ENCODE results near the gene FGF12. TPM values are rescaled to one million over a fixed set of nuclear protein-coding genes. Genes with fewer than 3 reads are reported as not detected.

The FGF12 gene
- total RNA-seq, 1 donor from 2014 or later, result 7.0 TPM

GRCh38 chr3:192246847-192247559, 480.3 kb downstream of the FGF12 start:
- Histone ChIP-seq H3K79me2 (ENCODE audit: low read depth) (no peaks in the 10 kb centered on the region), H3K27me3 (no peaks in the 10 kb centered on the region), H3K9me3 (ENCODE audit: low read depth) (no peaks in the 10 kb centered on the region), H4K20me1 (ENCODE audit: low read depth) (no peaks in the 10 kb centered on the region), H3K4me2 (no peak overlapping the region), H3K4me1 (peaks cover 12% of the 10 kb centered on the region), H3K36me3 (no peaks in the 10 kb centered on the region), H3K27ac (no peak overlapping the region), H3K4me3 (no peak overlapping the region), H3K9ac (no peak overlapping the region), H2AFZ (replicated peaks) (no peak overlapping the region), H3F3A (ENCODE audit: low read depth) (no peaks in the 10 kb centered on the region)
- Mint-ChIP-seq H3K27me3 (ENCODE audit: insufficient read depth, low read depth) (no peaks in the 10 kb centered on the region), H3K9me3 (peaks cover 3% of the 10 kb centered on the region), H3K27ac (no peak overlapping the region), H3K4me1 (peaks cover 11% of the 10 kb centered on the region), H3K36me3 (peaks cover 4% of the 10 kb centered on the region), H3K4me3 (no peak overlapping the region)
- TF ChIP-seq, protein P1, sequence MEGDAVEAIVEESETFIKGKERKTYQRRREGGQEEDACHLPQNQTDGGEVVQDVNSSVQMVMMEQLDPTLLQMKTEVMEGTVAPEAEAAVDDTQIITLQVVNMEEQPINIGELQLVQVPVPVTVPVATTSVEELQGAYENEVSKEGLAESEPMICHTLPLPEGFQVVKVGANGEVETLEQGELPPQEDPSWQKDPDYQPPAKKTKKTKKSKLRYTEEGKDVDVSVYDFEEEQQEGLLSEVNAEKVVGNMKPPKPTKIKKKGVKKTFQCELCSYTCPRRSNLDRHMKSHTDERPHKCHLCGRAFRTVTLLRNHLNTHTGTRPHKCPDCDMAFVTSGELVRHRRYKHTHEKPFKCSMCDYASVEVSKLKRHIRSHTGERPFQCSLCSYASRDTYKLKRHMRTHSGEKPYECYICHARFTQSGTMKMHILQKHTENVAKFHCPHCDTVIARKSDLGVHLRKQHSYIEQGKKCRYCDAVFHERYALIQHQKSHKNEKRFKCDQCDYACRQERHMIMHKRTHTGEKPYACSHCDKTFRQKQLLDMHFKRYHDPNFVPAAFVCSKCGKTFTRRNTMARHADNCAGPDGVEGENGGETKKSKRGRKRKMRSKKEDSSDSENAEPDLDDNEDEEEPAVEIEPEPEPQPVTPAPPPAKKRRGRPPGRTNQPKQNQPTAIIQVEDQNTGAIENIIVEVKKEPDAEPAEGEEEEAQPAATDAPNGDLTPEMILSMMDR (IDR thresholded peaks at IDR 0.05), result no peak
- TF ChIP-seq EZH2 (IDR thresholded peaks at IDR 0.05), result no peak
- no peak for TF ChIP-seq EZH2phosphoT487 (IDR thresholded peaks at IDR 0.05)
- no peak for DNase-seq (ENCODE audit: low spot score)

DNA sequence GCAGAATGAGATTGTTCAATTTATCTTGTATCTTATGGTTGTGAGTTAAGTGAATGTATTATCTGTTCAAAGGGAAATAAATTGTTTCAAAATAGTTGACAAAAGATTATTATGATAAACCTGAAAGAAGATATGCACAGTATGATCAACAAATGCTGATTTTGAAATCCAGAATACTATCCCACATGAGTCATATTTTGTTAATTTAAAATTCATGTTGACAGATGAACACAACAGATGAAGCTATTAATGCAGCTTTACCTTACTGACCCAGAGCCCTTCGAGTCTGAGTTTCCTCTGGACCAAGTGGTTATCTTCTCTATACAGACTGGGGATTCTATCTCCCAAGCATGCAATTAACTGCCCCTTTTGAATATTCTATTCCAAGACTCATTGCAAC, 482.8 kb downstream of the FGF12 start:
- DNase-seq (ENCODE audit: low spot score), result no peak
- Histone ChIP-seq H4K20me1 (ENCODE audit: low read depth) (no peaks in the 10 kb centered on the region), H3K79me2 (ENCODE audit: low read depth) (no peaks in the 10 kb centered on the region), H2AFZ (replicated peaks) (no peak overlapping the region), H3K9ac (no peak overlapping the region), H3K9me3 (ENCODE audit: low read depth) (no peaks in the 10 kb centered on the region), H3K4me2 (no peak overlapping the region), H3K4me1 (peaks cover 6% of the 10 kb centered on the region), H3K27ac (no peak overlapping the region), H3K27me3 (no peaks in the 10 kb centered on the region), H3F3A (ENCODE audit: low read depth) (no peaks in the 10 kb centered on the region), H3K4me3 (no peak overlapping the region), H3K36me3 (no peaks in the 10 kb centered on the region)
- Mint-ChIP-seq H3K4me3 (no peak overlapping the region), H3K9me3 (no peaks in the 10 kb centered on the region), H3K4me1 (peaks cover 5% of the 10 kb centered on the region), H3K27me3 (ENCODE audit: insufficient read depth, low read depth) (no peaks in the 10 kb centered on the region), H3K27ac (no peak overlapping the region), H3K36me3 (peaks cover 2% of the 10 kb centered on the region)
- TF ChIP-seq EZH2phosphoT487 (IDR thresholded peaks at IDR 0.05), result no peak

DNA sequence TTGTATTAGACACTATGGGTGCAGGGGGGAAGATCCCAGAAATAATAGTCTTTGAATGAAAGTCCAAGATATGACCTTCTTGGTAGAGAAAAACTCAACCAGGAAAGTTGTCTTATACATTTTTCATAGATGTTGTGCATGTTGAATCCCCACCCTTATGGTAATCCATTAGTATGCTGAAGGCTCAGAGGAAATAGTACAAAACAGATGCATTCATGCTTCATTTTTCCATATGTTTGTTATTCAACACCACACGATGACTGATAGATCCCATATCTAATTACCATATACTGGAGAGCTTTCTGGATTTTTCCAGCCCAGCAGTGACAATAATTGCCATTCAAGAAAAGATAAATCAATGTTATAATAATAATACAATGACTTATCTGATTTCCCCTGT, 487.4 kb downstream of the FGF12 start:
- Histone ChIP-seq H3K36me3 (no peaks in the 10 kb centered on the region), H3K9me3 (ENCODE audit: low read depth) (no peaks in the 10 kb centered on the region), H3K4me1 (no peaks in the 10 kb centered on the region), H3K27ac (no peak overlapping the region), H3K27me3 (no peaks in the 10 kb centered on the region), H4K20me1 (ENCODE audit: low read depth) (no peaks in the 10 kb centered on the region), H3K79me2 (ENCODE audit: low read depth) (no peaks in the 10 kb centered on the region), H3K4me2 (no peak overlapping the region), H3K9ac (no peak overlapping the region), H3F3A (ENCODE audit: low read depth) (no peaks in the 10 kb centered on the region), H2AFZ (replicated peaks) (no peak overlapping the region), H3K4me3 (no peak overlapping the region)
- Mint-ChIP-seq H3K4me3 (no peak overlapping the region), H3K36me3 (peaks cover 11% of the 10 kb centered on the region), H3K9me3 (peaks cover 22% of the 10 kb centered on the region), H3K27me3 (ENCODE audit: insufficient read depth, low read depth) (no peaks in the 10 kb centered on the region), H3K4me1 (no peaks in the 10 kb centered on the region), H3K27ac (no peak overlapping the region)
- TF ChIP-seq, protein P1 (IDR thresholded peaks at IDR 0.05), result no peak
- no peak for TF ChIP-seq EZH2 (IDR thresholded peaks at IDR 0.05)
- no peak for TF ChIP-seq EZH2phosphoT487 (IDR thresholded peaks at IDR 0.05)
- DNase-seq (ENCODE audit: low spot score), result no peak

DNA sequence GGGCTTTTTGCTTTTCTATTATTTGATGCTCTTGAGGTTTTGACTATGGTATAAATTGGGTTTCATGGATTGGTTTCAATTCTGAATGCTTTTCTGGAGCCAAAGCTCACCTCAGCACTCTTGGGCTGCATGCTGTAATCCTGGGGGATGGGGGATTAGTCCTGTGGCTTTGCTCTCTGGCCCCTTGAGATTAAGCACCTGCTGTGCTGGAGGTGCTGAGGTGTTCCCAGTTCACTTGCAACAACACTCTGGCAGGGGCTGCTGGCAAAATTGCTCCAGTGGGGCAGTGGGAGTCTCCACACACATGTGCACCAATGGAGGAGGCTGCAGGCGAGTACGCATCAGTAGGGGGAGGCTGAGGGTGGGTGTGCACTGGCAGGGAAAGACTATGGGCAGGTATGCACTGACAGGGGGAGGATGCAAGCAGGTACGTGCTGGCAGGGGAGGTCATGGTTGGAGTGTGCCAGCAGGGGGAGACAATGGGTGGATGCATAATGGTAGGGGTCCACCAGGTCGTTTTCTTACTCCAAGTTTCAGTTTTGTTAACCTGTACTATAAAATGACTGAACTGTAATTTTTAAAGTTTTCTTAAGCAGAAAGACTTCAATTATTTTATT, 489.2 kb downstream of the FGF12 start:
- no peak overlapping the region for H3K4me2 ChIP-seq
- TF ChIP-seq, protein P1 (IDR thresholded peaks at IDR 0.05), result peak; percentile 22
- TF ChIP-seq EZH2phosphoT487 (IDR thresholded peaks at IDR 0.05) (no peak), EZH2 (IDR thresholded peaks at IDR 0.05) (no peak)
- Mint-ChIP-seq H3K36me3 (peaks cover 11% of the 10 kb centered on the region), H3K27ac (no peak overlapping the region), H3K4me3 (no peak overlapping the region), H3K9me3 (peaks cover 24% of the 10 kb centered on the region), H3K4me1 (no peaks in the 10 kb centered on the region), H3K27me3 (ENCODE audit: insufficient read depth, low read depth) (no peaks in the 10 kb centered on the region)
- H3F3A ChIP-seq (ENCODE audit: low read depth), result no peaks in the 10 kb centered on the region
- H3K4me3 ChIP-seq, result no peak overlapping the region
- no peaks in the 10 kb centered on the region for H3K79me2 ChIP-seq (ENCODE audit: low read depth)
- no peaks in the 10 kb centered on the region for H3K9me3 ChIP-seq (ENCODE audit: low read depth)
- no peak overlapping the region for H2AFZ ChIP-seq (replicated peaks)
- no peaks in the 10 kb centered on the region for H3K4me1 ChIP-seq
- no peaks in the 10 kb centered on the region for H3K36me3 ChIP-seq
- H3K27ac ChIP-seq, result no peak overlapping the region
- no peaks in the 10 kb centered on the region for H4K20me1 ChIP-seq (ENCODE audit: low read depth)
- peak; percentile 15 for DNase-seq (ENCODE audit: low spot score)
- no peaks in the 10 kb centered on the region for H3K27me3 ChIP-seq
- H3K9ac ChIP-seq, result no peak overlapping the region
